Prostate gland (tissue), 2 donors: ENCODE results near the gene MYL9. TPM values are rescaled to one million over a fixed set of nuclear protein-coding genes. Genes with fewer than 3 reads are reported as not detected.

ENCODE experiments used
- DNase-seq: peaks from one replicate; pipeline ENCODE4 v3.0.0-alpha.2; 2019; ENCODE audit warnings: low spot score
- H3K27ac ChIP-seq, 2 donors: fragments of 200-600 bp; sonication (generic); 2 replicates each; pipeline ENCODE4 v1.5.1; 2017 to 2019
- H3K27me3 ChIP-seq: fragments of 200-600 bp; sonication (generic); replicated peaks from 2 replicates; pipeline ENCODE4 v1.5.1; 2019; ENCODE audit not compliant: insufficient read depth
- H3K36me3 ChIP-seq, 2 donors: fragments of 200-600 bp; sonication (generic); 1 replicate in 1 of 2; 2 replicates in 1 of 2; pipeline versions ENCODE4 v1.5.1 to v1.8.1; 2017 to 2019
- H3K4me1 ChIP-seq: fragments of 200-600 bp; sonication (generic); replicated peaks from 2 replicates; pipeline ENCODE4 v1.5.1; 2019
- H3K4me3 ChIP-seq, 2 donors: fragments of 200-600 bp; sonication (generic); 2 replicates each; pipeline ENCODE4 v1.5.1; 2017 to 2019
- H3K9me3 ChIP-seq: fragments of 200-600 bp; sonication (generic); 2 replicates; pipeline ENCODE4 v1.5.1; 2017
- CTCF ChIP-seq, 4 experiments: fragments of 200-600 bp in 2 of 4; fragments of 450-650 bp in 2 of 4; sonication (generic) in 2 of 4; IDR thresholded peaks; 1 replicate in 3 of 4; 2 replicates in 1 of 4; pipeline ENCODE4 v1.5.1; 2016 to 2019; ENCODE audit warnings: antibody characterized with exemption in 4 of 4, mild to moderate bottlenecking in 2 of 4, moderate library complexity in 2 of 4
- POLR2A ChIP-seq: fragments of 450-650 bp; IDR thresholded peaks from one replicate; pipeline ENCODE4 v1.6.1; 2016; ENCODE audit warnings: antibody characterized with exemption, mild to moderate bottlenecking
- POLR2AphosphoS5 ChIP-seq: sonication (generic); formaldehyde crosslinking; IDR thresholded peaks from one replicate; pipeline ENCODE4 v1.6.1; 2017; ENCODE audit warnings: antibody characterized with exemption
- WGBS: methylation state at CpG from one replicate; pipeline ENCODE4 v1.1.5; 2018; 5-methylcytosine and 5-hydroxymethylcytosine counted together
- intact Hi-C: fragments of 100-400 bp; cut with DNase I; formaldehyde crosslinking; loops from one replicate; pipeline ENCODE4 v1.14.2; 2022
- total RNA-seq, 2 donors: library from RNA; depleted of rRNA; stranded (reverse); fragments of >200 nt; gene quantifications; one replicate each; pipeline ENCODE4 v1.1.0, GENCODE V29; 2016

The MYL9 gene
- total RNA-seq = 100 to 1,000 TPM; 335 to 560 TPM

GRCh38 chr20:36541227-36541767 lies at the start of gene MYL9:
TSS of gene MYL9 (plus strand) at chr20:36541519. CDS start at chr20:36544885, 3,366 bp downstream.
- no peaks in the 10 kb centered on the region for H3K4me1 ChIP-seq
- H3K36me3 ChIP-seq = no peaks in the 10 kb centered on the region
- TF ChIP-seq POLR2A (peak; percentile 28), CTCF (IDR thresholded peaks at IDR 0.05) (no peak), POLR2AphosphoS5 (peak; percentile 26)
- no peaks in the 10 kb centered on the region for H3K27me3 ChIP-seq
- WGBS = 2% methylated on average over 20 of the region's 41 CpGs
- intact Hi-C loops = no loop called here
- peak within 1 kb of the TSS; percentile 45 to 68 for H3K4me3 ChIP-seq
- no peaks in the 10 kb centered on the region for H3K9me3 ChIP-seq
- DNase-seq = peak; percentile 86
- peak within 1 kb of the TSS; percentile 81 to 95 for H3K27ac ChIP-seq

GRCh38 chr20:36491901-36492617 lies 49.3 kb upstream of the MYL9 start:
- H3K36me3 ChIP-seq = peaks cover 0 to 5% of the 10 kb centered on the region in 2 donors
- DNase-seq = peak; percentile 37
- H3K4me1 ChIP-seq = peaks cover 4% of the 10 kb centered on the region
- H3K27ac ChIP-seq = peak overlapping the region; percentile 19 to 65
- no peaks in the 10 kb centered on the region for H3K9me3 ChIP-seq
- no peak overlapping the region for H3K4me3 ChIP-seq
- H3K27me3 ChIP-seq = no peaks in the 10 kb centered on the region
- whole genome bisulfite sequencing = 15% methylated on average over 8 of the region's 8 CpGs
- no peak for TF ChIP-seq POLR2A
- peak; percentile 27 for TF ChIP-seq POLR2AphosphoS5
- no peak for TF ChIP-seq CTCF (IDR thresholded peaks at IDR 0.05)
- intact Hi-C loops = no loop called here

GRCh38 chr20:36493051-36493800 lies 48.1 kb upstream of the MYL9 start:
- H3K4me1 ChIP-seq = peaks cover 4% of the 10 kb centered on the region
- DNase-seq = no peak
- H3K4me3 ChIP-seq = no peak overlapping the region
- peaks cover 0 to 17% of the 10 kb centered on the region in 2 donors for H3K36me3 ChIP-seq
- no peak for TF ChIP-seq POLR2A
- peak in 1 of 4 experiments; percentile 56 for TF ChIP-seq CTCF (IDR thresholded peaks at IDR 0.05)
- WGBS = 62% methylated on average over 10 of the region's 10 CpGs
- intact Hi-C loops = no loop called here
- no peaks in the 10 kb centered on the region for H3K9me3 ChIP-seq
- H3K27ac ChIP-seq = peak overlapping the region; percentile 38 to 65
- H3K27me3 ChIP-seq = no peaks in the 10 kb centered on the region

- intact Hi-C loops = no loop called here
- no peak for TF ChIP-seq CTCF (IDR thresholded peaks at IDR 0.05)
- TF ChIP-seq POLR2AphosphoS5 = peak; percentile 26
- TF ChIP-seq POLR2A = no peak
- Histone ChIP-seq H3K4me1 (peaks cover 4% of the 10 kb centered on the region), H3K27ac (peak overlapping the region; percentile 38 to 65), H3K4me3 (no peak overlapping the region), H3K27me3 (no peaks in the 10 kb centered on the region), H3K36me3 (peaks cover 0 to 20% of the 10 kb centered on the region in 2 donors), H3K9me3 (no peaks in the 10 kb centered on the region)
- peak; percentile 46 for DNase-seq
- 42% methylated on average over 7 of the region's 7 CpGs for WGBS
These were observed 47.6 kb upstream of the MYL9 start for GRCh38 chr20:36493801-36494114.
